ENCODE data around the gene HRH2.

GRCh38 chr5:175640106-175640775 lies 17.6 kb upstream of the HRH2 start:
- TF ChIP-seq TCF3 (CRISPR knock-in tag; IDR thresholded peaks at IDR 0.05) (no peak), ZBTB26 (CRISPR knock-in tag; IDR thresholded peaks at IDR 0.05) (no peak), HDAC2 (IDR thresholded peaks at IDR 0.05) (no peak)
- TF ChIP-seq, protein P1, sequence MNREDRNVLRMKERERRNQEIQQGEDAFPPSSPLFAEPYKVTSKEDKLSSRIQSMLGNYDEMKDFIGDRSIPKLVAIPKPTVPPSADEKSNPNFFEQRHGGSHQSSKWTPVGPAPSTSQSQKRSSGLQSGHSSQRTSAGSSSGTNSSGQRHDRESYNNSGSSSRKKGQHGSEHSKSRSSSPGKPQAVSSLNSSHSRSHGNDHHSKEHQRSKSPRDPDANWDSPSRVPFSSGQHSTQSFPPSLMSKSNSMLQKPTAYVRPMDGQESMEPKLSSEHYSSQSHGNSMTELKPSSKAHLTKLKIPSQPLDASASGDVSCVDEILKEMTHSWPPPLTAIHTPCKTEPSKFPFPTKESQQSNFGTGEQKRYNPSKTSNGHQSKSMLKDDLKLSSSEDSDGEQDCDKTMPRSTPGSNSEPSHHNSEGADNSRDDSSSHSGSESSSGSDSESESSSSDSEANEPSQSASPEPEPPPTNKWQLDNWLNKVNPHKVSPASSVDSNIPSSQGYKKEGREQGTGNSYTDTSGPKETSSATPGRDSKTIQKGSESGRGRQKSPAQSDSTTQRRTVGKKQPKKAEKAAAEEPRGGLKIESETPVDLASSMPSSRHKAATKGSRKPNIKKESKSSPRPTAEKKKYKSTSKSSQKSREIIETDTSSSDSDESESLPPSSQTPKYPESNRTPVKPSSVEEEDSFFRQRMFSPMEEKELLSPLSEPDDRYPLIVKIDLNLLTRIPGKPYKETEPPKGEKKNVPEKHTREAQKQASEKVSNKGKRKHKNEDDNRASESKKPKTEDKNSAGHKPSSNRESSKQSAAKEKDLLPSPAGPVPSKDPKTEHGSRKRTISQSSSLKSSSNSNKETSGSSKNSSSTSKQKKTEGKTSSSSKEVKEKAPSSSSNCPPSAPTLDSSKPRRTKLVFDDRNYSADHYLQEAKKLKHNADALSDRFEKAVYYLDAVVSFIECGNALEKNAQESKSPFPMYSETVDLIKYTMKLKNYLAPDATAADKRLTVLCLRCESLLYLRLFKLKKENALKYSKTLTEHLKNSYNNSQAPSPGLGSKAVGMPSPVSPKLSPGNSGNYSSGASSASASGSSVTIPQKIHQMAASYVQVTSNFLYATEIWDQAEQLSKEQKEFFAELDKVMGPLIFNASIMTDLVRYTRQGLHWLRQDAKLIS (CRISPR knock-in tag; IDR thresholded peaks at IDR 0.05), result no peak
- TF ChIP-seq, protein P2, sequence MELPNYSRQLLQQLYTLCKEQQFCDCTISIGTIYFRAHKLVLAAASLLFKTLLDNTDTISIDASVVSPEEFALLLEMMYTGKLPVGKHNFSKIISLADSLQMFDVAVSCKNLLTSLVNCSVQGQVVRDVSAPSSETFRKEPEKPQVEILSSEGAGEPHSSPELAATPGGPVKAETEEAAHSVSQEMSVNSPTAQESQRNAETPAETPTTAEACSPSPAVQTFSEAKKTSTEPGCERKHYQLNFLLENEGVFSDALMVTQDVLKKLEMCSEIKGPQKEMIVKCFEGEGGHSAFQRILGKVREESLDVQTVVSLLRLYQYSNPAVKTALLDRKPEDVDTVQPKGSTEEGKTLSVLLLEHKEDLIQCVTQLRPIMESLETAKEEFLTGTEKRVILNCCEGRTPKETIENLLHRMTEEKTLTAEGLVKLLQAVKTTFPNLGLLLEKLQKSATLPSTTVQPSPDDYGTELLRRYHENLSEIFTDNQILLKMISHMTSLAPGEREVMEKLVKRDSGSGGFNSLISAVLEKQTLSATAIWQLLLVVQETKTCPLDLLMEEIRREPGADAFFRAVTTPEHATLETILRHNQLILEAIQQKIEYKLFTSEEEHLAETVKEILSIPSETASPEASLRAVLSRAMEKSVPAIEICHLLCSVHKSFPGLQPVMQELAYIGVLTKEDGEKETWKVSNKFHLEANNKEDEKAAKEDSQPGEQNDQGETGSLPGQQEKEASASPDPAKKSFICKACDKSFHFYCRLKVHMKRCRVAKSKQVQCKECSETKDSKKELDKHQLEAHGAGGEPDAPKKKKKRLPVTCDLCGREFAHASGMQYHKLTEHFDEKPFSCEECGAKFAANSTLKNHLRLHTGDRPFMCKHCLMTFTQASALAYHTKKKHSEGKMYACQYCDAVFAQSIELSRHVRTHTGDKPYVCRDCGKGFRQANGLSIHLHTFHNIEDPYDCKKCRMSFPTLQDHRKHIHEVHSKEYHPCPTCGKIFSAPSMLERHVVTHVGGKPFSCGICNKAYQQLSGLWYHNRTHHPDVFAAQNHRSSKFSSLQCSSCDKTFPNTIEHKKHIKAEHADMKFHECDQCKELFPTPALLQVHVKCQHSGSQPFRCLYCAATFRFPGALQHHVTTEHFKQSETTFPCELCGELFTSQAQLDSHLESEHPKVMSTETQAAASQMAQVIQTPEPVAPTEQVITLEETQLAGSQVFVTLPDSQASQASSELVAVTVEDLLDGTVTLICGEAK (IDR thresholded peaks at IDR 0.05), result no peak
- TF ChIP-seq, protein P2 (CRISPR knock-in tag; IDR thresholded peaks at IDR 0.05), result no peak
